Loucy (cell line): ENCODE results near the gene SPATA7.

Experiments
- H2AFZ ChIP-seq: fragments of 200-600 bp; sonication (generic); 2 replicates; pipeline ENCODE4 v1.6.0; 2016; ENCODE audit warnings: antibody characterized with exemption, mild to moderate bottlenecking, low read length, moderate library complexity
- H3F3A ChIP-seq: fragments of 200-600 bp; 2 replicates; pipeline ENCODE4 v1.6.0; 2016; ENCODE audit warnings: antibody characterized with exemption, low read depth, mild to moderate bottlenecking
- H3K27me3 ChIP-seq: fragments of 200-600 bp; sonication (generic); 2 replicates; pipeline ENCODE4 v1.6.1; 2014; ENCODE audit warnings: low read length, mild to moderate bottlenecking; ENCODE audit not compliant: insufficient read depth, poor library complexity, severe bottlenecking
- H3K36me3 ChIP-seq: fragments of 200-600 bp; sonication (generic); 2 replicates; pipeline ENCODE4 v1.6.1; 2016; ENCODE audit warnings: low read length; ENCODE audit not compliant: insufficient read depth
- H3K4me1 ChIP-seq: fragments of 200-600 bp; sonication (generic); 2 replicates; pipeline ENCODE4 v1.5.1; 2014; ENCODE audit warnings: low read length, mild to moderate bottlenecking; ENCODE audit not compliant: insufficient read depth, poor library complexity, severe bottlenecking
- H3K4me2 ChIP-seq: fragments of 200-600 bp; sonication (generic); 2 replicates; pipeline ENCODE4 v1.6.0; 2014; ENCODE audit warnings: antibody characterized with exemption, low read length, low read depth, mild to moderate bottlenecking; ENCODE audit not compliant: poor library complexity, severe bottlenecking
- H3K4me3 ChIP-seq: fragments of 200-600 bp; sonication (generic); 2 replicates; pipeline ENCODE4 v1.5.1; 2014; ENCODE audit warnings: low read length, mild to moderate bottlenecking, mixed read lengths; ENCODE audit not compliant: poor library complexity, severe bottlenecking
- H3K79me2 ChIP-seq: fragments of 200-600 bp; sonication (generic); 2 replicates; pipeline ENCODE4 v1.6.1; 2014; ENCODE audit warnings: low read length; ENCODE audit not compliant: insufficient read depth
- H3K9ac ChIP-seq: fragments of 200-600 bp; sonication (generic); 2 replicates; pipeline ENCODE4 v1.6.0; 2014; ENCODE audit warnings: mild to moderate bottlenecking, low read depth, low read length, moderate library complexity; ENCODE audit not compliant: poor library complexity, severe bottlenecking
- H3K9me2 ChIP-seq: fragments of 200-600 bp; sonication (generic); replicated peaks from 2 replicates; pipeline ENCODE4 v1.6.1; 2016; ENCODE audit warnings: low read depth, low read length, mixed read lengths
- H3K9me3 ChIP-seq: fragments of 200-600 bp; sonication (generic); 2 replicates; pipeline ENCODE4 v1.6.1; 2014; ENCODE audit warnings: mild to moderate bottlenecking, antibody characterized with exemption, low read length, low read depth; ENCODE audit not compliant: insufficient read depth
- H4K20me1 ChIP-seq: fragments of 200-600 bp; sonication (generic); 2 replicates; pipeline ENCODE4 v1.6.0; 2014; ENCODE audit warnings: antibody characterized with exemption, low read length, mild to moderate bottlenecking; ENCODE audit not compliant: insufficient read depth, poor library complexity, severe bottlenecking
- EZH2phosphoT487 ChIP-seq: fragments of 200-600 bp; IDR thresholded peaks from 2 replicates; pipeline ENCODE4 v1.6.1; 2018; ENCODE audit warnings: antibody characterized with exemption, mild to moderate bottlenecking, moderate library complexity, borderline replicate concordance
- TF ChIP-seq, protein P1 (sequence below): fragments of 200-600 bp; sonication (generic); conservative IDR thresholded peaks from 2 replicates; pipeline ENCODE4 v1.5.1; 2014; ENCODE audit warnings: mild to moderate bottlenecking, antibody characterized with exemption, low read length

Gene SPATA7

DNA sequence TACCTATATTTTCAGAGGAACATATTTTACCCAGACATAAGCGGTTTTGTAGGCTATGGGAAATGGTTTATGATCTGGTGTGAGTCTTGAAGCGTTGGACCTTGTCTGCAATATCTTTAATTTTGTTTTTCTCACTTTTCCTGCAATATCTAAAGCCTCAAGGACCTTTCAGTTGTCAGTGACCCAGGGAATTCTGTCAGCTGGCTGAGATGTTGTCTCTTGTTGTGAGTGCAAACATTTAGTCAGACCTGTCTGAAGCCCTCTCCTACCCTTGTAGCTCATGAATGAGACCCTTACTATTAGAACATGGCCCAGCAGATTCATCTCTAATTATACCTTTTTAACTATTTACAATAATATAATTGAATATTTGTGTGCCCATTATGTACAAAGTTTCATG is 53.6 kb downstream of the SPATA7 start:
- Histone ChIP-seq H3K79me2 (no peaks in the 10 kb centered on the region), H4K20me1 (no peaks in the 10 kb centered on the region), H3K4me2 (no peak overlapping the region), H3F3A (no peaks in the 10 kb centered on the region), H2AFZ (no peak overlapping the region), H3K27me3 (no peaks in the 10 kb centered on the region), H3K4me1 (no peaks in the 10 kb centered on the region), H3K9me2 (no peaks in the 10 kb centered on the region), H3K4me3 (no peak overlapping the region), H3K9ac (no peak overlapping the region), H3K36me3 (no peaks in the 10 kb centered on the region), H3K9me3 (no peaks in the 10 kb centered on the region)
- TF ChIP-seq, protein P1, sequence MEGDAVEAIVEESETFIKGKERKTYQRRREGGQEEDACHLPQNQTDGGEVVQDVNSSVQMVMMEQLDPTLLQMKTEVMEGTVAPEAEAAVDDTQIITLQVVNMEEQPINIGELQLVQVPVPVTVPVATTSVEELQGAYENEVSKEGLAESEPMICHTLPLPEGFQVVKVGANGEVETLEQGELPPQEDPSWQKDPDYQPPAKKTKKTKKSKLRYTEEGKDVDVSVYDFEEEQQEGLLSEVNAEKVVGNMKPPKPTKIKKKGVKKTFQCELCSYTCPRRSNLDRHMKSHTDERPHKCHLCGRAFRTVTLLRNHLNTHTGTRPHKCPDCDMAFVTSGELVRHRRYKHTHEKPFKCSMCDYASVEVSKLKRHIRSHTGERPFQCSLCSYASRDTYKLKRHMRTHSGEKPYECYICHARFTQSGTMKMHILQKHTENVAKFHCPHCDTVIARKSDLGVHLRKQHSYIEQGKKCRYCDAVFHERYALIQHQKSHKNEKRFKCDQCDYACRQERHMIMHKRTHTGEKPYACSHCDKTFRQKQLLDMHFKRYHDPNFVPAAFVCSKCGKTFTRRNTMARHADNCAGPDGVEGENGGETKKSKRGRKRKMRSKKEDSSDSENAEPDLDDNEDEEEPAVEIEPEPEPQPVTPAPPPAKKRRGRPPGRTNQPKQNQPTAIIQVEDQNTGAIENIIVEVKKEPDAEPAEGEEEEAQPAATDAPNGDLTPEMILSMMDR, result no peak
- TF ChIP-seq EZH2phosphoT487, result no peak

DNA sequence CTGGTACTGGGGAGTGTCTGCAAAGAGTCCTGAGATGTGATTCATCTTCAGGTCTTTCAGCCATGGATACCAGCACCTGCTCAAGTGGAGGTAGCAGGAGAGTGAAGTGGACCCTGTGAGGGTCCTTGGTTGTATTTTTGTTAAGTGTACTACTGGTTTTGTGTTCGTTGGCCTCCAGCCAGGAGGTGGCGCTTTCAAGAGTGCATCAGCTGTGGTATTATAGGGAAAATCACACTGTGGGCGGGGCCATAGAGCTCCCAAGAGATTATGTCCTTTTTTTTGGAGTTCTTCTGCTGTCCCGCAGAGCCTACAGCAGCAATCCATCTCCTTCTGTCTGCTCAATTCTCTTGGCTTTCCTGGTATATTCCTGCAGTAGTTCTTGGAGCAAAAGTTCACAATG is 66.8 kb downstream of the SPATA7 start:
- Histone ChIP-seq H3K9me3 (no peaks in the 10 kb centered on the region), H3F3A (no peaks in the 10 kb centered on the region), H3K36me3 (no peaks in the 10 kb centered on the region), H3K4me1 (no peaks in the 10 kb centered on the region), H3K4me3 (no peak overlapping the region), H3K79me2 (no peaks in the 10 kb centered on the region), H3K4me2 (no peak overlapping the region), H3K9me2 (no peaks in the 10 kb centered on the region), H3K27me3 (no peaks in the 10 kb centered on the region), H4K20me1 (no peaks in the 10 kb centered on the region), H3K9ac (no peak overlapping the region), H2AFZ (no peak overlapping the region)
- TF ChIP-seq, protein P1, result peak; percentile 14; the same call in 1 of the 2 replicates
- TF ChIP-seq EZH2phosphoT487, result no peak

DNA sequence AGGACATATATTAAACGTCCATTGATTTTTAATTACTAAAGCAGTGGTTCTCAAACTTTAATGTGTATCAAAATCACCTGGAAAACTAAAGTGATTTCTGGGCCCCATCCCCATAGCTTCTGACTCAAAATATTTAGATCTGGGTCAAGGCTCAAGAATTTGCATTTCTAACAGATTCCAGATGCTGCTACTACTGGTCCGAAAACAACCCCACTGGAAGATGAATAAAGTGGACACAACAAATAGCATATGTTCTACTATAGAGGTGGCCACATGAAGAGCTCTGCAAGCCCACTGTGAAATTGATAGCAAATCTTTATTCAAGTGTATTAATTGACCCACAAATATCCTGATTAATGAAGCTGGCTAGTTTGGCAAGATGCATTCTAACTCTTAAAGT is 69.4 kb downstream of the SPATA7 start:
- Histone ChIP-seq H3F3A (no peaks in the 10 kb centered on the region), H3K9me3 (no peaks in the 10 kb centered on the region), H3K79me2 (no peaks in the 10 kb centered on the region), H3K4me3 (no peak overlapping the region), H3K27me3 (no peaks in the 10 kb centered on the region), H3K4me1 (no peaks in the 10 kb centered on the region), H3K9ac (no peak overlapping the region), H3K9me2 (no peaks in the 10 kb centered on the region), H3K4me2 (no peak overlapping the region), H3K36me3 (no peaks in the 10 kb centered on the region), H2AFZ (no peak overlapping the region), H4K20me1 (no peaks in the 10 kb centered on the region)
- TF ChIP-seq, protein P1, result no peak
- TF ChIP-seq EZH2phosphoT487, result no peak
